GM23338 (cell line): Measurements from ENCODE around the gene COL25A1. TPM values are rescaled to one million over a fixed set of nuclear protein-coding genes. Genes with fewer than 3 reads are reported as not detected.

Experiments
- ATAC-seq: fragments of 200-7000 bp; cut with Tn5 transposase; 3 replicates; pipeline ENCODE4 v1.9.1; 2020
- DNase-seq: peaks from one replicate; pipeline ENCODE4 v3.0.0-alpha.2; 2015; ENCODE audit warnings: low spot score
- H2AFZ ChIP-seq: fragments of 200-600 bp; sonication (generic); 2 replicates; pipeline ENCODE4 v1.8.0; 2016; ENCODE audit warnings: antibody characterized with exemption, mild to moderate bottlenecking, moderate library complexity
- H3F3A ChIP-seq: fragments of 200-600 bp; sonication (generic); replicated peaks from 2 replicates; pipeline ENCODE4 v1.8.0; 2017; ENCODE audit warnings: antibody characterized with exemption, mixed run types, low read depth
- H3K27ac ChIP-seq: fragments of 200-600 bp; sonication (generic); 2 replicates; pipeline ENCODE4 v1.6.1; 2016; ENCODE audit warnings: low read depth
- H3K27me3 ChIP-seq: fragments of 200-600 bp; sonication (generic); 2 replicates; pipeline ENCODE4 v1.8.0; 2016; ENCODE audit warnings: mild to moderate bottlenecking, mixed run types, moderate library complexity; ENCODE audit not compliant: insufficient read depth
- H3K36me3 ChIP-seq: fragments of 200-600 bp; sonication (generic); 2 replicates; pipeline ENCODE4 v1.8.0; 2016; ENCODE audit warnings: mild to moderate bottlenecking; ENCODE audit not compliant: insufficient read depth
- H3K4me1 ChIP-seq: fragments of 200-600 bp; sonication (generic); 2 replicates; pipeline ENCODE4 v1.8.0; 2016; ENCODE audit warnings: mild to moderate bottlenecking, moderate library complexity; ENCODE audit not compliant: insufficient read depth
- H3K4me2 ChIP-seq: fragments of 200-600 bp; sonication (generic); 2 replicates; pipeline ENCODE4 v1.7.1; 2017; ENCODE audit warnings: mixed run types
- H3K4me3 ChIP-seq: fragments of 200-600 bp; sonication (generic); 2 replicates; pipeline ENCODE4 v1.6.1; 2016; ENCODE audit warnings: mixed run types
- H3K79me2 ChIP-seq: fragments of 200-600 bp; sonication (generic); replicated peaks from 2 replicates; pipeline ENCODE4 v1.8.0; 2017; ENCODE audit warnings: mild to moderate bottlenecking; ENCODE audit not compliant: insufficient read depth
- H3K9me2 ChIP-seq: fragments of 200-600 bp; sonication (generic); 2 replicates; pipeline ENCODE4 v1.8.0; 2017; ENCODE audit not compliant: insufficient read depth
- H4K20me1 ChIP-seq: fragments of 200-600 bp; sonication (generic); replicated peaks from 2 replicates; pipeline ENCODE4 v1.8.0; 2017; ENCODE audit warnings: mild to moderate bottlenecking; ENCODE audit not compliant: insufficient read depth
- H3K27ac Mint-ChIP-seq: 2 replicates; pipeline ENCODE4 v1.8.0; 2020; ENCODE audit warnings: inconsistent platforms, mild to moderate bottlenecking, moderate library complexity, mixed read lengths
- H3K27me3 Mint-ChIP-seq: 3 replicates; pipeline ENCODE4 v1.8.0; 2022; ENCODE audit warnings: low read depth, mild to moderate bottlenecking, moderate library complexity, mixed read lengths, inconsistent platforms; ENCODE audit not compliant: insufficient read depth, poor library complexity
- H3K36me3 Mint-ChIP-seq: 3 replicates; pipeline ENCODE4 v1.8.0; 2021; ENCODE audit warnings: low read depth, mild to moderate bottlenecking, inconsistent platforms, moderate library complexity, mixed read lengths
- H3K4me1 Mint-ChIP-seq: 3 replicates; pipeline ENCODE4 v1.8.0; 2020; ENCODE audit warnings: mild to moderate bottlenecking, inconsistent platforms, mixed read lengths
- H3K4me3 Mint-ChIP-seq: 3 replicates; pipeline ENCODE4 v1.8.0; 2021; ENCODE audit warnings: moderate library complexity, mild to moderate bottlenecking, inconsistent platforms, mixed read lengths
- H3K9me3 Mint-ChIP-seq: 3 replicates; pipeline ENCODE4 v1.8.0; 2020; ENCODE audit warnings: moderate library complexity, mild to moderate bottlenecking, inconsistent platforms, mixed read lengths
- CREB1 ChIP-seq: fragments of 250-450 bp; sonication (Bioruptor Pico); IDR thresholded peaks from 2 replicates; pipeline ENCODE4 v1.5.0; 2020; ENCODE audit warnings: low read depth, mild to moderate bottlenecking, moderate library complexity
- CTCF ChIP-seq, 2 experiments: fragments of 200-600 bp in 1 of 2; sonication (generic) in 1 of 2; conservative IDR thresholded peaks; 2 replicates each; pipeline versions ENCODE4 v1.5.1 to v1.6.1; 2016 to 2017; ENCODE audit warnings: antibody characterized with exemption in 2 of 2, low read depth in 2 of 2, mild to moderate bottlenecking in 2 of 2, moderate library complexity in 1 of 2
- ETS1 ChIP-seq: IDR thresholded peaks from 2 replicates; pipeline ENCODE4 v1.6.1; 2016; ENCODE audit warnings: antibody characterized with exemption
- EZH2 ChIP-seq: fragments of 200-600 bp; sonication (generic); IDR thresholded peaks from one replicate; pipeline ENCODE4 v1.8.0; 2017; ENCODE audit warnings: antibody characterized with exemption, mild to moderate bottlenecking, low read depth; ENCODE audit not compliant: unreplicated experiment
- EZH2phosphoT487 ChIP-seq: fragments of 200-600 bp; sonication (generic); IDR thresholded peaks from one replicate; pipeline ENCODE4 v1.8.1; 2018; ENCODE audit warnings: antibody characterized with exemption; ENCODE audit not compliant: unreplicated experiment
- JUNB ChIP-seq: IDR thresholded peaks from one replicate; pipeline ENCODE4 v1.6.1; 2016; ENCODE audit warnings: antibody characterized with exemption; ENCODE audit not compliant: unreplicated experiment
- NANOG ChIP-seq: IDR thresholded peaks from 2 replicates; pipeline ENCODE4 v1.6.1; 2016; ENCODE audit warnings: antibody characterized with exemption, borderline replicate concordance
- POLR2AphosphoS5 ChIP-seq: IDR thresholded peaks from 2 replicates; pipeline ENCODE4 v1.6.1; 2016; ENCODE audit warnings: antibody characterized with exemption, low read depth
- REST ChIP-seq: IDR thresholded peaks from one replicate; pipeline ENCODE4 v1.6.1; 2018; ENCODE audit warnings: antibody characterized with exemption; ENCODE audit not compliant: unreplicated experiment
- STAT1 ChIP-seq: IDR thresholded peaks from one replicate; pipeline ENCODE4 v1.6.1; 2016; ENCODE audit warnings: antibody characterized with exemption; ENCODE audit not compliant: unreplicated experiment
- ZNF331 ChIP-seq: fragments of 250-450 bp; sonication (Bioruptor Pico); IDR thresholded peaks from 2 replicates; pipeline ENCODE4 v1.5.0; 2020; ENCODE audit warnings: low read depth, mild to moderate bottlenecking, moderate library complexity
- ZNF462 ChIP-seq: fragments of 250-450 bp; sonication (Bioruptor Pico); IDR thresholded peaks from 2 replicates; pipeline ENCODE4 v1.5.0; 2020; ENCODE audit warnings: mild to moderate bottlenecking, moderate library complexity
- polyA plus RNA-seq: library from polyadenylated mRNA; unstranded; fragments of >200 nt; fragmentation: Nextera tagmentation; extraction: Ambion mirVana; gene quantifications from 2 replicates; pipeline ENCODE4 v1.2.1, GENCODE V29; 2016
- total RNA-seq: library from RNA; depleted of rRNA; stranded (reverse); fragments of >200 nt; shearing (Covaris generic); gene quantifications from 2 replicates; pipeline ENCODE4 v1.2.3, GENCODE V29; 2014

COL25A1 gene
- total and polyA plus RNA-seq, 2 experiments from 2014 or later: 3.9 to 5.6 TPM

- Mint-ChIP-seq H3K4me3 (no peak overlapping the region), H3K9me3 (no peaks in the 10 kb centered on the region), H3K27me3 (peaks cover 4% of the 10 kb centered on the region), H3K36me3 (no peaks in the 10 kb centered on the region), H3K4me1 (no peaks in the 10 kb centered on the region), H3K27ac (no peak overlapping the region)
- Histone ChIP-seq H3K27me3 (no peaks in the 10 kb centered on the region), H3K4me3 (no peak overlapping the region), H4K20me1 (no peaks in the 10 kb centered on the region), H3F3A (no peaks in the 10 kb centered on the region), H3K36me3 (no peaks in the 10 kb centered on the region), H3K79me2 (no peaks in the 10 kb centered on the region), H3K4me2 (no peak overlapping the region), H3K9me2 (0 out of 2 replicates have a peak, but pooled peaks cover 4% of the 10 kb centered on the region), H3K4me1 (no peaks in the 10 kb centered on the region), H2AFZ (no peak overlapping the region), H3K27ac (no peak overlapping the region)
- TF ChIP-seq STAT1 (no peak), EZH2phosphoT487 (no peak), CTCF (conservative IDR thresholded peaks at IDR 0.05; ENCODE audit: low read depth in 2 of 2) (no peak), ETS1 (no peak), ZNF331 (CRISPR knock-in tag) (no peak), REST (no peak), ZNF462 (CRISPR knock-in tag) (no peak), JUNB (no peak), POLR2AphosphoS5 (no peak), EZH2 (no peak), CREB1 (CRISPR knock-in tag) (no peak), NANOG (no peak)
- DNase-seq (no peak), ATAC-seq (no peak)
Observed at GRCh38 chr4:109033993-109034392, 268.5 kb downstream of the COL25A1 start.
